GM19468 (cell line): ENCODE data around the gene FHAD1.
"Not testable (repeated sequence)": the region's sequence is repeated elsewhere in the genome, so short reads cannot be mapped to it uniquely, and the experiment has no call there.

Experiments used
- ATAC-seq: cut with Tn5 transposase; IDR thresholded peaks from one replicate; pipeline ENCODE4 v1.9.1; 2021; ENCODE audit warnings: mild to moderate bottlenecking, moderate library complexity, moderate number of reproducible peaks; ENCODE audit not compliant: unreplicated experiment; ENCODE audit errors: extremely low read depth

The FHAD1 gene

GRCh38 chr1:15355968-15356625, 109.1 kb downstream of the FHAD1 start:
- no peak for ATAC-seq

DNA sequence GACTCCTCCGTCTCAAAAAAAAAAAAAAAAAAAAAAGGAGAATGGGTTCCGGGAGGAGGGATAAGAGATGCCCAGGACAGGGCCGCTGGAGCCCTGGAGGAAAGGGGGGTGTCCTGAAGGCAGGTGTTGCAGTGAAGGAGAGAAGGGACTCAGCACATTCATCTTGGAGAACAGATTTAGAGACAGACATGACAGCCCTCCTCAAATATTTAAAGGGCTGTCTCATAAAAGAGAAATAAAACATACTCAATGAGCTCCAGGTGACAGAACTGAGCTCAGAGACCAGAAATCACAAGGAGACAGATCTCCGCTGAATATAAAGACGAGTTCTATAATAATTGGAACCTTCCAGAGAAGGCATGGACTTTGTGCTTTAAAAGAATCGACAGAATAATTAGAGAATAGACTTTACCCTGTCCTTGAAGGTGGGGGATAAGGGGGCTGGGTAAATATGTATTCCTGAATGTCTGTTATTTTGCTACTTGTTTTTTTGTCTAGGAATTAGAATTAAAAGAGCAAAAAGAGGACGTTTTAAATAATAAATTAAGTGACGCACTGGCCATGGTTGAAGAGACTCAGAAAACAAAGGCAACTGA, 110.7 kb downstream of the FHAD1 start:
- ATAC-seq: no peak

GRCh38 chr1:15358565-15359133, 111.6 kb downstream of the FHAD1 start:
- no peak for ATAC-seq

GRCh38 chr1:15360700-15361099, 113.7 kb downstream of the FHAD1 start:
- no peak for ATAC-seq

- ATAC-seq: no peak
Observed at GRCh38 chr1:15362096-15362736, 115.2 kb downstream of the FHAD1 start.

DNA sequence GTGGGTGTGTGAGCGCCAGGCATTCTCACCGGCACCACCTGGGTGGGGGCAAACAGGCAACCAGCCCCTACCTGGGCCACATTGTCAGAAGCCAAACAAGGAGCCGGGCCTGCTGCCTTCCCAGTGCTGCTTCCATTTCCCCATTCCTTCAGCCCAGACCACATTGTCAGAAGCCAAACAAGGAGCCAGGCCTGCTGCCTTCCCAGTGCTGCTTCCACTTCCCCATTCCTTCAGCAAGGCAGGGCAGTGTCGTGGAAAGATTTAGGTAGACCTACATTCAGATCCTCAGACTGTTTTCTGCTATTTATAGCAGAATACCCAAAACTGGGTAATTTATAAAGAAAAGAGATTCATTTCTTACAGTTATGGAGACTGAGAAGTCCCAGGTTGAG, 115.7 kb downstream of the FHAD1 start:
- ATAC-seq: no peak

GRCh38 chr1:15364740-15365139, 117.7 kb downstream of the FHAD1 start:
- ATAC-seq: no peak

DNA sequence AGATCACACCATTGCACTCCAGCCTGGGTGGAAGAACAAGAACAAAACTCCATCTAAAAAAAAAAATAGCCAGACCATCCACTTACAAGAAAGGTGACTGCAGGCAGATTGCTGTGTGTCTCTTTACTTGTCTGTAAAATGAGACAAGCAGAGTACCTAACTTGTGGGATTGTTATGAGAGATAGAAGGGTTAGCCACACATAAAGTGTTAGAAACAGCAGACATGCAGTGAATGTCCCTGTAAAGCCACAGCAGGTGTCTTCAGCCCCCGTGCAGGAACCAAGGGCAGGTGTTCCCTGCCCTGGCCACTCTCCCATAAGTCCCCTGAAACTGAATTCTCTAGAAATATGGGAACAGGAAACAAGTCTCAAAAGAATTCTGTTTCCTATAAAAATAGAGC, 121.9 kb downstream of the FHAD1 start:
- ATAC-seq: no peak

GRCh38 chr1:15370268-15370667, 123.2 kb downstream of the FHAD1 start:
- no peak for ATAC-seq

DNA sequence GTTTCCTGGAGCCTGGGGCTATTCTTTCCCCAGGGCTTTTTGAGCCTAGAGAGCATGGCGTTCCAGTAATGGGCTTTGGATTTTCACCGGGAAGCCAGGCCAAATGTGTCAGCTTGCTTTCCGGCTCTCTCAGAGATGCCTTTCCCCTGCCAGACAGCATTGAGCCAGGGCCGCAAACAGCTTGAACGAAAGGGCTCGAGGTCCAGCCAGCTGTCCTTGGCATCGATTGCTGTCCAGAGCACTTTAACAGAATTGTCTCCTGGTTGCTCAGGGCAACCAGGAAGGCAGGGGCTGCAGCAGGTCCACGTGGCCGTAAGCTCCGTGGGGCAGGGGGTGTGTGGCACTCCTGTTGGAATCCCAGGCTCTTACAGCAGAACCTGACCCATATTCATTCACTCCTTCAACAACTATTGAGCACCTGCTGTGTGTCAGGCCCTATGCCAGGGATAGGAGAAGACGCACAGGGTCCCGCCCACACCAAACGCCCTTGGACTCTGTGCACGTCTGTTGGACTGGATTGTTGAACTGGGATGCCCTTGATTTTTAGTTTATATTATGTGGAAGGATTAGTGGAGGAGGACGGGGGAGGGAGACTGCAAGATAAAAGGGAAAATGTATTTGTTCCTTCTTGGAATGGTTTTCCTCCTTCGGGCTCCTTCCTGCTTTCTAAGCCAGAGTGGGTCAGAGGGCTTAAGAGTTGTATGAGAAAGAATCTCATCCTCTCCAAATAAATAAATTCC, 123.9 kb downstream of the FHAD1 start:
- no peak for ATAC-seq

DNA sequence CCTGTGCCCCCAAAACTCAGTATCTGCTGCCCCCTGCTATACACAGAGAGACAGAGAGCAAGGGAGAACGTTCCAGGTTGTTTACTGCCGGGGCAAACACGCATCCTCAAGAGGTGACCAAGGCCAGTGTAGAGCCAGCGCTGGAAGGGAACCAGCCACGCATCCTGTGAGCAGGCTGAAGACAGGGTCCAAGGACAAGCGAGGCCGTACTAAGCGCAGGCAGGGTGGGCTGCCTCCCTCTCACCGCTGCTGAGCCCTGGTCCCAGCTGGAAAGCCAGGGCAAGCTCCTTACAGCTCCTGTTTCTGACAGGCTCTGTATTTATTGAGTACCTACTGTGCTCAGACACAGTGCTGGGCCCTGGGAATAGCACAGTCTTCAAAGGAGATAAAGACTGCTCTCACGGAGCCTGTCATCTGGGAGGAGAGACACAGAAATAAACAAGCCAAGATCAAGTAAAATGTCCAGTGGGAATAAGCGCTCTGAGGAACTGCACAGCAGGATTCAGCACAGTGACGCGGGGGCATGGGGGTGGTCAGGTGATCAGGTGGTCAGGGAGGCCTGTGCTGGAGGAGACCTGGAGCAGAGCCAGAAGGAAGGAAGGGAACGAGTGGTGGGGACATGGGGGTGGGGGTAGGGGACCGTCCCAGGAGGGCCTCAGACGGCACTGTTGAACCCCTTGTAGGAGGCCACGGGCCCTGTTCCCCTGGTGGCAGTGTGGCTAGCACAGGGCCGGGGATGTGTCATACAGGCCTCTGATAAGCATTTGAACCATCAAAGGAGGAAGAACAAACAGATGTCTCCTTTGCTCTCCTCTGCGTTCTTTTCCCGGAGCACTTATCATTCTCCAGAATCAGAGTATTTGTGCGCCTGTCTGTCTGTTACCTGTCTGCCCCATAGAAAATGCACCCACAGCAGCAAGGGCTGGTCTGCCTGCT, 124.9 kb downstream of the FHAD1 start:
- ATAC-seq: no peak

- ATAC-seq: no peak
Observed at GRCh38 chr1:15378729-15379128, 131.7 kb downstream of the FHAD1 start.

- not testable (repeated sequence) for ATAC-seq
Observed at GRCh38 chr1:15379151-15379550, 132.1 kb downstream of the FHAD1 start.

- ATAC-seq: no peak
Observed at GRCh38 chr1:15380601-15381508, 133.8 kb downstream of the FHAD1 start.

GRCh38 chr1:15381805-15382204, 134.8 kb downstream of the FHAD1 start:
- no peak for ATAC-seq

DNA sequence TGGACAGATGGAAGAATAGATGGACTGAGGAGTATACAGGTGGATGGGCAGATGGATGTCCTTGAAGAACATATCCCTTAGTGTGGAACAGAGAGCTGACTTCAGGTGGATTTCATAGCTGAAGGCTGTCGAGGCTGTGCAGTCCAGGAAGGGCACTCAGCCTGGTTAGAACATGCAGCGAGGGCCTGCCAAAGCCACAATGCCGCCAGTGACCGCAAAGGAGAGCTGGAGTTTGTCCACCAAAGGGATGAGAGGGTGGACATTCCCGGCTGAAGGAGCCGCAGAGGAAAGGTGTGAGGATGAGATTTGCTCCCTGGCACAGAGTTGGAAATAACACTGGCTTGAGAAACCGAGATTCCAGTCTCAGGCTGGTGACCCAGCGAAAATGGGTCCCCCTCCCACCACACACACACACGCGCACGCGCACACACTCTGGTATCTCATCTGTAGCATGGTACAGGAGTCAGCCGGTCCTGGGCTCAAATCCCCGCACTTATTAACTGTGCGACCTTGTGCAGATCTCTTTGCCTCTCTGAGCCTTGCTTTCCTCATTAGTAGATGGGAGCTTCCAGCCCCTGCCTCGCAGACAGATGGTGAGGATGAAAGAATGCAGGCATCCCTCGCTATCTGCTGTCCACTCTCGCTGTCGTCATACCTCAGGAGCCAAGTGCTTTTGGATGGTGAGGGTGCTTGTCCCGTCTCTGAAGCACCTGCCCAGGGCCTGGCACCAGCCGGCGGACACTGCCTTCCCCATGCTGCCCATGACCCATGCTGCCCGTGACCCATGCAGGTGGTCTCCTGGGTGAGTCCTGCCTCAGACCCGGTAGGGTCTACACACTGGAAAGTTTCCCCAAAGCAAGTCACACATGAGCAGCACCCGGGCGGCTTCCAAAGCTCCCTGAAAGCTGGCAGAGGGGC, 135.8 kb downstream of the FHAD1 start:
- no peak for ATAC-seq

GRCh38 chr1:15383810-15384209, 136.8 kb downstream of the FHAD1 start:
- ATAC-seq: no peak
